HG03558 (cell line): ENCODE measurements around the gene ATP5PD.

Source experiments
- ATAC-seq: cut with Tn5 transposase; IDR thresholded peaks from one replicate; pipeline ENCODE4 v1.9.1; 2021; ENCODE audit warnings: moderate number of reproducible peaks; ENCODE audit not compliant: unreplicated experiment; ENCODE audit errors: extremely low read depth

Gene ATP5PD

DNA sequence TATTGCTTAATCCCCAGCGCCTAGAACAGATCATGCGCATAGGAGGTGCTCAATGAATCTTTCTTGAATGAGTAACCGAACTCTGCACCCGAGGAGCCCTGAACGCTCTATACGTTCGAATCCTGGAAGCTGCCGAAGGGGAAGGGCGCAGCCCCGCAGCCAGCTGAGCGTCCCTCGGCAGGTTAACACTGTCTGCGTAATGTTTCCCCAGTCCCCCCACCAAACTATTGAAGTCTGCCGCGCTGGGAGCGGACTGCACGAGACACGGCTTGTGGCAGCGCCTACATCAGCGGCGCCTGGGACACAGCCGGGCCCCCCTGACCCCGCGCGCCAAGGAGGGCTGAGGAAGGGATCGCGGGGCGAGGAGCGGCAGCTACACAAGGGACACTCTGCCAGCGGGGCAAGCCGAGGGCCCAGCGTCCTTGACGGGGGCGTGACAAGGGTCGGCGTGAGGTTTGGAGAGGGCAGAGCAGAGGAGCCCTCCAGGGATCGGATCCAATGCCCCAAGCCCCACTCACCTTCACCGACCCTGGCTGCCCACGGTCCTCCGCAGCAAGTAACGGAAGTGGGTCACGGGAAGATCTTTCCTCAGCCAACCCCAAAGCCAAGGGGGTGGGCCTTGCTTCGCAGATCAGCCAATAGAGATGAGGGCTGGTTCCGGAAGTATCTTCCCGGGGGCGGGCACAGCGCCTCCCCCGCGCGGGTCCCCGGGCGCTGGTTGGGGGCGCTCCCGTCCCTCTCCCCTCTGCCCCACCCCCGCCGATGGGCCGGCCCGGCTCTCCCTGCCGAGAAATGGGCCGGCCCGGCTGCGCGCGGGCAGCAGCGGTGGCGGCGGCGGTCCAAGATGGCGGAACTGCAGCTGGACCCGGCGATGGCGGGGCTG, at the start of gene ATP5PD, which contains the start of gene KCTD2:
Gene ATP5PD, minus strand, starts transcription at position 563 of the 883 bp plus-strand sequence. CDS start 4,319 bp downstream, outside the sequence.
Gene KCTD2, plus strand, starts transcription at position 819 of the 883 bp plus-strand sequence. Its CDS starts 26 bp downstream, at position 845.
- ATAC-seq = peak; percentile 91

DNA sequence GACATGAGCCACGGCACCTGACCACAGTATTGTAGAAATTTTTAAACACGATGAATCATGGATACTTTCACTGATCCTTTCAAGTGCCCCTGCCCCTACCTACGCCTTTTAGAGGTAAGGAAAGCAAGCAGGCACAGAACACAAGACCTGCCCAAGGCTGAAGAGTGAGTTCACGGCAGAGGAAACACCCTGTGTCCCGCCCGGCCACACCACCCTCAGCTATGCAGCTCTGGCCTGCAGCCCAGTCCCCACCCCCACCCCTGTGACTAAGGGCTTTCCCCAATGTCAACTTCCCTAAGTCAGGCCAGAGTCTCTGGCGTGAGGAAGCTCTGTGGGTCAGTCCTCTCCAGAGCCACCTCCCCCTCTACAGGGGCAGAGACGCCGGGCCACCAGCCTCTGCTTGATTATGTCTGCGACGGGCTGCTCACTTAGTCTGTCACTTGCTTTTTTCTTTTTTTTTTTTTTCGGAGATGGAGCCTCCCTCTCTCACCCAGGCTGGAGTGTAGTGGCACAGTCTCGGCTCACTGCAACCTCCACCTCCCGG, 49.4 kb upstream of the ATP5PD start:
- ATAC-seq = no peak

DNA sequence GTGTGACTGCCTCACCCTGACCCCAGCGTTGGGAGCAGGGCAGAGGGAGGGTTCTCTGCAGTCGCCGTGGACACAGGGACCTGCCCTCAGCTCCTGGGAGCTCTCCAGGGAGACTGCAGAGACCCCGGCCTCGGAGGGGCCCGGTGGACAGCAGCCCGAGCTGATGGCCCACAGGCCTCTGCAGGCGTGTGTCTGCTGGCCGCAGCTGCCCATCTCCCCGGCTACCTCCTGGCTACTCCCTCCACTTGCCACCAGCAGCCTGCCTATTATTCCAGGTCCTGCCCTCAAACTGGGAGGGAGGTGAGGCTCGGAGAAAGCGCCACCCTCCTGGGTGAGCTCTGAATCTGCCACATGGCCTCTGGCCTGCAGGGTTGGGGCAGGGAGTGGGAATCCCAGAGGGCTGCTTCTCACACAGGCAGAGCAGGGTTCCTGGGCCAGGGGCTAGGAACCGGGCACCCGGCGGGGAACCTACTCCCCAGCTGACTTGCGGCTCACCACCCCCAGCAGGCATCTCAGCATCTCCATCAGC, 48.2 kb upstream of the ATP5PD start:
- no peak for ATAC-seq

DNA sequence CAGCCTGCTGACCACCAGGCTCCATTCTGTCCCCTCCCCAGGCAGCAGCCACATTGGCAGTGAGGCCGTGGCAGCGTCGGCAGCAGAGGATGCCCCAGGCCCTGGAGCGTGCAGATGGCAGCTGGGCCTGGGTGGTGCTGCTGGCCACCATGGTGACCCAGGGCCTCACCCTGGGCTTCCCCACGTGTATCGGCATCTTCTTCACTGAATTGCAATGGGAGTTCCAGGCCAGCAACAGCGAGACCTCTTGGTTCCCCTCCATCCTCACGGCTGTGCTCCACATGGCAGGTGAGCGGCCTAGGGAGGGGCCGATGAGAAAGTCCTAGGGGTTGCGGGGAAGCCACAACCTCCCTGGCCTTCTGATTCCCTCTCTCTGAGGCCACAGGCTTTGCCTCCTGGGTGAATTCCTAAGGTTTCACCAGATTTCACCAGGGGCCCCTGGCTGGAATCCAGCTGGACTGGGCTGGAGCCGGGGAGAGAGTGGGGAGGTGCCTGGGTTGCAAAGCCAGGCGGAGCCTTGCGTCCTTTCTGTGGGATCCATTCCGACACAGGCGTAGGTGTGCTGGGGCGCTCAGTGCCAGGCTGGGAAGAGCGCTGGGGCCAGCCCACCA, 46.9 kb upstream of the ATP5PD start:
- no peak for ATAC-seq

DNA sequence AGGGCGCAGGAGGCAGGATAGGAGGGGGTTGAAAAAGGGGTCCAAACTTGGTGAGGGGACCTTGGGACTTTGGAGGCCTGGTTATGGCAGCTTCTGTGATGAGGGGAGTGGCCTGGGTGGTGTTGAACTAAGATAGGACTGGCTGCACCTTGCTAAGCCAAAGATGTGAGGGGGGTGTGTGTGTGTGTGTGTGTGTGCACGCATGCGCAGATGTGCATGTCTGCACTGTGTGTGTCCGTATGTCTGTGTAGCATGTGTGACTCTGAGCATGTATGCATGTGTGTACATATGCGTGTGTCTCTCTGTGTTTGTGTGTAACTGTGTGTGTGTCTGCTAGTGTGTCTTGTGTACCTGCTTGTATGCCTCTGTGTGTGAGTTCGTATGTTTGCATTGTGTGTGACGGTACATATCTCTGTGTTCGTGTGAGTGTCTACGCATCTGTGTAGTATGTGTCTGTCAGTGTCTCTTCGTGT, 45.1 kb upstream of the ATP5PD start:
- ATAC-seq = no peak

DNA sequence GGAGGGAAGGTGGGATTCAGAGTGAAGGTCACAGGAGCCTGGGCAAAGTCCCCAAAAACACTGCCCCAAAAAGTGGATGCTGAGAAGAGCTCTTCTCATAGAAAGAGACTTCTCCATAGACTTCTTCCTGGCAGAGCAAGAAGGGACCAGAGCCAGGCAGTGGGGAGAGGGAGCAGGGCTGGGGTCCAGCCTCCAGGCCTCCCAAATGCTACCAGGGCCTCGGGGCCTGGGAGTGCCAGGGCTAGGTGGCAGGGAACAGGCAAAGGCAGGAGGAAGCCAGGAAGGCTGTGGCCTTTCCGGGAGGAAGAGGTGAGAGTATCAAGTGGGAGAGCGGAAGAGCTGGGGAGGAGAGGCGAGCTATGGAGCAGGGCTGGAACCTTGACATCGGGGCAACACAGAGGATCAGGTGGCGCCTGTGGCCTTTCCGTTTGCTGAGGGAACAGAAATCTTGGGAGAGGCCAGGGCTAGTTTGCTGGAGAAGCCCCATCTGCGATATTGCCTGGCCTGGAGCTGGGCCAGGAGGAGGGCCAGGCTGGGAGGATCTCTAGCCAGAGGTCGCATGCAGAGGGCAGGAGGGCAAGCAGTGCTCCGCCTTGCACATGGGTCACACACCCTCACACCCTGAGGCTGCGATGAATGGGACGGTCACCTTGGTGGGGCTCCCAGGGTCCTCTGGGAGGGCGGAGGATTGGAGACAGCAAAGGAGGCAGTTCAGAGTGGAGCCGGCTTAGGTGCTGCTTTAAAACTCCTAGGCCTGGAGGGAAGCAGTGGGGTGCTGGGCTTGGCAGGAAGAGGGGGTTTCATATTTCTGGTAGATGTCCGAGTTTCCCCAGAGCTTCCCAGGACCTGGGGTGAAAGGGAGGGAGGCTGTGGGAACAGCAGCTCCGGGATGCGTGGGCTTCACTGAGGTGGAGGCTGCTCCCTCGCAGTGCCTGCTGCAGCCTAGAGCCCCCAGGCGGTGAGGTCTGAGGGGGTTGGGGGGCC, 44.4 kb upstream of the ATP5PD start:
- no peak for ATAC-seq

DNA sequence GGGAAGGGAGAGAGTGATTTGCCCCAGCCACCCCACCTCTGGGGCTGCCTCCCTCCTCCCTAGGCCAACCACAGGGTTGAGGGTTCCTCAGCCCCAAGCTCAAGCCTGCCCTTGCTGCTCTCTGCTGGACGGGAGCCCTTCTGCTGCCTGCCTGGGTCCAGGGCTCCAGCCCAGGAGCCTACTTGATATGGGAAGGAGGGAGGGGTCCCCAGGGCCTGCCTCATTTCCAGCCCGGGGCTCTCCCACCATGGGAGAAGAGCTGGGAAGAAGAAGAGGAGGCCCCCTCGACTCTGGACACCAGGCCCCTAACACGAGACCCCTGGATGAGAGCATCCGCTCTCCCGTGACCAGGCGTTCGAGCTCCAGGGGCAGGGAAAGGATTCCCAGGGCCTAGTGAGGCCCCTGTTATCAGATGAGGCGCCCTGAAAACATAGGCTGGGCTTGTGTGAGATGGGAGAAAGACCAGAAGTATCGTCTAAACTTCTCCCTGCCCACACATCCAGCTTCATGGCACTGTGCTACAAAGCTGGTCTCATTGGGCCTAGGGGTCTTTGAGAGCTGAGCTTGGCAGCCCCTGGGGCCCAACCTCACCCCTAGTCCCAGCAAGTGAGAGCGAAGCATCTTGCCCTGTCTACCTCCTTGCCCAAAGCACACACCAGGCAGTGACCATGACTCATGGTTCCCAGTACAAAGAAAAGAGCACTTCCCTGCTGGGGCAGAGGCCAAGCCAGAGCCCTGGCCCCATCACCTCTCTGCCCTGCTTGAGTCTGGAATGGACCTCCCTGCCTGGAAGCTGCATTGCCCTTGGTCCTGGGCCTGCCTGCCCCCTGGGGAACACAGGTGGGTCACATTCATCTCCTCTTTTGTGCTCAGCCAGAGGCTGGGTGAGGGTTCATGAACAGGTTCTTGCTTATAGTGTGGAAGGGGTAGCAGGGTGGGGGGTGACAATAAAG, 42.0 kb upstream of the ATP5PD start:
- no peak for ATAC-seq

DNA sequence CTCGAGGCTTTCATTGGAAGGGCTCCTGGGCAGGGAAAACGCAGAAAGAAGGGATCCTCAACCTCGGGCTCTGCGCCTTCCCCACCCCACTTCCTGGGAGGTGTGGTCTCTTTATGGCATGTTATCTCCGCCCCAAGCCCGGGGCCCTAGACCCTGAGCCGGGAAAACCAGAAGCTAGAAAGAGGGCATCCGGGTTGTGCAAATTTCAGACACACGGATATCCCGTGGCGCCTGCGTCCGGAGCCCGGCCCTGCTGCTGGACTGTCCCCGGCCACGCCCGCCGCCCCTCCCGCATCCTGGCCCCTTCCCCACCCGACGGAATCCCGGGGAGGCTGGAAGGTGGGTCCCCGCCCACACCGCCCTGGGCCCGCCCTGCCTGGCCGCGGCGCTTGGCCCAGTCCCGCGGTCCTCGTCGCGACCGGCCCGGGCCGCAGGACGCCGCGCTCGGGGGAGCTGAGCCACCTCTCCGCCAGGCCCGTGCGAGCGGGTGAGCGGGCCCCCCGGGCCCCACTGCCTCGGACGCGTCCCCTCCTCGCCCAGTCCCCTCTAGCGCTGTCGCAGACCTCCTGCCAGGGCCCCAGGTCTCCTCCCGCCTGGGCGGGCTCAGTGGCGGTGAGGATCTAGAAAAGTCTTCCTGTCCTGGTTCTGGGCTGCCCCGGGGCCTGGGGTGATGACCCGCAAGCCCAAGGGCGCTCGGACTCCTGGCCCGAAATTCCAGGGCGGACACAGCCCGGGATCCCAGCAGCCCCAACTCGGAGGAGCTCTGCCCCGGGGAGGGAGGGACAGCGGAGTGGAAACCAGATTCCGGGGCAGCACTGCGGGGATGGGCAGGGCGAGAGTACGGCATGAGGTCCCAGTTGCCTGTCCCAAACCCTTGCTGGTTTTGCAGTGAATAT, 41.0 kb upstream of the ATP5PD start, which contains the start of gene SLC16A5:
Gene SLC16A5, plus strand, starts transcription at position 397 of the 896 bp plus-strand sequence. CDS start 5,683 bp downstream, outside the sequence.
- no peak for ATAC-seq

DNA sequence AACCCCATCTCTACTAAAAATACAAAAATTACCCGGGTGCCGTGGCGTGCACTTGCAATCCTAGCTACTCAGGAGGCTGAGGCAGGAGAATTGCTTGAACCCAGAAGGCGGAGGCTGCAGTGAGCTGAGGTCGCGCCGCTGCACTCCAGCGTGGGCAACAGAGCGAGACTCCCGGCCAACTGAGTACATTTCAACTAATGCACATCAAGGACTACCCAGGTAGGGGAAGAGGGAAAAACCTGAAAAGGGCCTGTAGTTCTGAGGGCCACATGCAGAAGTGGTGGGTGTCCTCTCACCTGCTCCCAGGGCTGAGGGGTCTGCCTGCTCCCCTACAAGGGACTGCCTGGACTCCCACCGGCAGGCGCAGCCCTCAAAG, 40.4 kb upstream of the ATP5PD start:
- no peak for ATAC-seq

DNA sequence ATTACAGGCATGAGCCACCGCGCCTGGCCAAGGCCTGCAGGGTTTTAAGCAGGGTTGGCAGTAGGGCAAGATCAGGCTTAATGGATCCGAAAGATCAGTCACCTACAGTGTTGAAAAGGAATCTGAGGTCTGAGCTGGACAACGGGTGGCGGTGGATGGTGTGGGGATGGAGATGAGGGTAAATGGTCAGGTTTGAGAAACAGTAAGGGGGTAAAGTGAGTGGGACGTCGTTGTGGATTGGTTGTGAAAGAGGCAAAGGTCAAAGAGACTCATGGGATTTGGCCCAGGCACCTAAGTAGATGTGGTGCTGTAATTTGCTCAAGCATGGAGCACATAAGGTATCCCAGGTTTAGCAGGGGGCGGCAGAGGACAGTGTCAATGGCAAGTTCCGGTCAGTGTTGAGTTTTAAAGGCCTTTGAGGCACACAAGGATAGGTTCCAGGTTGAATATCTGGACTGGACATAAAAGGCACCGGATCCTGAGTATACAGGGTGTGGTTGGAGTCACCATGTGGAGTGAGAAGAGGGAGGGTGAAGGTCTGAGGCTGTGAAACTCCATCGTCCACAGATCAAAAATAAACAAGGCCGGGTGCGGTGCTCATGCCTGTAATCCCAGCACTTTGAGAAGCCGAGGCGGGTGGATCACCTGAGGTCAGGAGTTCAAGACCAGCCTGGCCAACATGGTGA, 39.9 kb upstream of the ATP5PD start:
- no peak for ATAC-seq

DNA sequence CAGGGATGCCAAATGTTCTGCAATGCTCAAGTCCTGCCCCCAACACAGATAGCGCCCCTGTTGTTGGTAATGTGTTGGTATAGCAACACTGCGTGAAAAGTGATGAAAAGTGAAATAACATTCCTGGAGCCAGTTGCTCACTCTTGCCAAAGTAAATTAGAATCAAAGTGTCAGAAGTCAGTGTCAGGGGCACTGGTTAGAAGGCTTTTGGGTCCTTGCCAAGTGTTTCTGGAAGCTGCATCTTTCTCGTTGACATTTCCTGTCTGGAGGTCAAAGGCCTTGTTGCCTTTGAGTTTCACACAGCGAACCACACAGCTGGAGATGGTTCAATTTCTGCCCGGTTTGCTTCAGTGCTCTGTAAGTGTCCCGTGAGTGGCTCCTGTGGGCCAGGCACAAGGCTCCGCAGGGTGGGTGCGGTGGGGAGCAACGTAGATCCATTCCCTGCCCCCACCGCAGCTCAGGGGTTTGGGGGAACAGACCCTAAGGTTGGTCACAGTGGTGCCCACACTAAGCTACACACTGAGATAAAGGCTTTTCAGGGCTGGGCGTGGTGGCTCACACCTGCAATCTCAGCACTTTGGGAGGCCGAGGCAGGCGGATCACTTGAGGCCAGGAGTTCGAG, 37.4 kb upstream of the ATP5PD start:
- no peak for ATAC-seq

DNA sequence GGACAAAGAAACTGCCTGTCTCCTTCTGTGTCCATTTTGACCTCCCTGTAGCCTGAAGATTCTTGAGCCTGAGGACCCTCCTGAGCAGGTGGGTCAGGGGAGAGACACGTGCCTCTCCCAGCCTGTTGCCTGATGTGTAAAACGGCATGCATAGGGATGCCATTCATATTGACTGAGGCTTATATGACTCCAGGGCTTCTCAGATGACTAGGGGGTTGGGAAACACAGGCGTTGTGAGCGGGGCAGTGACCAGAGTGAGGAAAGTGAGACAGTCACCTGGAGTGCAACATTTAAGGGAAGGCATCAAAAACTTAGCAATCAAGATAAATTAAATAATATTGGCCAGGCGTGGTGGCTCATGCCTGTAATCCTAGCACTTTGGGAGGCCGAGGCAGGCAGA, 35.9 kb upstream of the ATP5PD start:
- no peak for ATAC-seq

DNA sequence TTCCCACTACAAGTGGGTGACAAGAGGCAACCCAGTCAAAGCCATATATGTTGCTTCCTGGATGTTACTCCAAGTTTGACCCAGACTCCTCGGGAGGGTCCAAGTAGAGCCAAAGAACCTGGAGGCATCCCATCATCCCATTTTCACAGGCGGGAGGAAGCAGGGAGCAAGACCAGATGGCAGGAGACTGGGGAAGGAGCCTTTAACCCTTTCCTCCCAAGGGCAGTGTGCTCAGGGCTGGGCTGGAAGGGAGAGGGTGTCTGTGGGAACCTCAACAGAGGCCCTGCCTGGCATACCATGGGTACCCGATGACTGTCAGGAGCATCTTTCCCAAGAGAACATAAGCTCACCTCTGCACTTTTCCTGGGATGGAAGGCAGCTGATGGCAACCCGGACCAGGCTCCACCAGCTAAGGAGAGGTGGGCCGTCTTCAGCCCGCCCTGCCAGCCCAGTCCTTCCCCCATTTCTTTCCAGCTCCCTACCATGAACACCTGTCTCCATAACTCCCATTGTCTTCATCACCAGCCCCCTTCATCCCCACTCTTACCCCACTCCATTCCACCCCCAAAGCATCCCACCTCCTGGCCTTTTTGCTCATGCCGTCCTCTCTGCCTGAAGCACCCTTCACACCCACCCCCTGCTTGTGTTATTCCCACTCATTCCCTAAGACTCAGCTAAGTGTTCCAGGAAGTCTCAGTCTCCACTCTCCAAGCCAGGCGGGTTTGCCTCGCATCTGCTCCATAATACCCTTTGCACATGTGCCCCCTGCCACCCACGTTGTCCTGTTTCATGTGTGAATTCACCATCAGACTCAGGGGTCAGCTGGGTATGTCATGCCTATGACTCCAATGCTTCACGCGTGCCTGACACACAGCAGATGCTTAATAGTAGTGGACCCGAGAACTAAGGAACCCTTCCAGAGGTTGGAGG, 35.1 kb upstream of the ATP5PD start:
- ATAC-seq = no peak

DNA sequence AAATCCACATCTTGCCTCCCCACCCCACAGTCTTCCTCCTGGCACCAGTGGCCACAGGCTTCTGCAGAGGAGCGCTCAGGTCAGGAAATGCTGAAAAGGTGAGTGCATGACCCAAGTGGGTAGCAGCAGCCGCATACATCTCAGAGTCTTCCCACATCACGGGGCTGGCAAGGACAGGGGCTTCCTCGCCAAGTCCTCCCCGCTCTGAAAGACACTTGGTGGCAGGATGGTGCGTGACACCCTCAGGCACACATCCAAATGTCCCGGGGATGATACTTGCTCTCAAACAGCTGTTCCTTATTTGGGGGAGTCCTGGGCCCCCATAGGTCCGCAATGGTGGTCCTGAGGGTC, 32.2 kb upstream of the ATP5PD start:
- ATAC-seq = no peak

DNA sequence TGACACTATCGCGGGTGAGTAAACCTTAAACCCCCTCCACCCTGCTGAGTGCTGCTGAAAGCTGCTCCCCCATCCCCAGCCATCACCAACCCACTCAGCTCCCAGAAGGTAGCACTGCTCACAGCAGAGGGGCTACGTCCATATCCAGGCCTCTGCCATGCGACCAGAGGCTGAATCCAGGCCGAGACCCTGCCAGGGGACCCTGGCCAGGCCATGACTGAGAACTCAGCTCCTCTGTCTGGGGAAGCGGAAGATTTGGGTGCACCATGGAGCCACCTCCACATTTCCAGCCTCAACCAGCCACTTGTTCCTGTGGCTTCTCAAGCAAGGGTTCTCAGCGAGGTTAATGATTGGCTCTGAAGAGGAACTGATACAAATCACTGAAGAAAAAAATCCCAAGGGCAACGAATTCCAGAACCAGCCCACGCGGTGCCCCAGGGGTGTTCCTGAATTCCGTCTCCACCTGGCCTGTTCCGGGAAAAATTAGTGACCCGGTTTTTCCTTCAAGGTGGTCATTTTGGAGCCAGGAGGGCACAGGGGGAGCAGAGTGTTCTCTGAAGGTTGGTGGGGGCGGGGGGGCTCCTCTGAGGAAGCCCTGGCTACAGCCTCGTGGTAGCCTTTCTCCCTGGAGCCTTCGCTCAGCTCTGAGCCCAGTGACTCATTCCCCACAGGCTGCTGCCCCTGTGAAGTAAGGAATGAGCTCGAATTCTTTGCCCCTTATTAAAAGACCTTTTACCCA, 31.7 kb upstream of the ATP5PD start:
- ATAC-seq = no peak
